H9 (cell line): ENCODE results near the gene SREBF2. TPM values are rescaled to one million over a fixed set of nuclear protein-coding genes. Genes with fewer than 3 reads are reported as not detected.

Experiments
- DNase-seq: peaks from one replicate; pipeline ENCODE4 v3.0.0-alpha.2; 2017
- H2AFZ ChIP-seq: one replicate; pipeline ENCODE4 v1.6.1; 2013; ENCODE audit warnings: mild to moderate bottlenecking, low read length, control low read depth, moderate library complexity
- H2AK5ac ChIP-seq: 2 replicates; pipeline ENCODE4 v1.6.1; 2013; ENCODE audit warnings: low read length, control low read depth, mixed read lengths; ENCODE audit not compliant: insufficient read length
- H2BK120ac ChIP-seq: one replicate; pipeline ENCODE4 v1.6.1; 2013; ENCODE audit warnings: low read depth, mild to moderate bottlenecking, low read length, control low read depth, inconsistent platforms; ENCODE audit not compliant: poor library complexity, severe bottlenecking
- H2BK12ac ChIP-seq: 2 replicates; pipeline ENCODE4 v1.6.1; 2013; ENCODE audit warnings: low read length, control low read depth, mixed read lengths, low read depth; ENCODE audit not compliant: insufficient read length
- H2BK15ac ChIP-seq: 2 replicates; pipeline ENCODE4 v1.6.1; 2013; ENCODE audit warnings: low read depth, low read length, control low read depth
- H2BK20ac ChIP-seq: one replicate; pipeline ENCODE4 v1.6.1; 2013; ENCODE audit warnings: low read depth, mild to moderate bottlenecking, low read length, control low read depth, inconsistent platforms; ENCODE audit not compliant: poor library complexity, severe bottlenecking
- H2BK5ac ChIP-seq: 2 replicates; pipeline ENCODE4 v1.6.1; 2013; ENCODE audit warnings: low read length, control low read depth, mixed read lengths; ENCODE audit not compliant: insufficient read length
- H3K14ac ChIP-seq: 2 replicates; pipeline ENCODE4 v1.6.1; 2013; ENCODE audit warnings: low read length, control low read depth; ENCODE audit not compliant: insufficient read depth
- H3K18ac ChIP-seq: 2 replicates; pipeline ENCODE4 v1.6.1; 2013; ENCODE audit warnings: low read depth, mild to moderate bottlenecking, mixed read lengths, low read length, control low read depth; ENCODE audit not compliant: insufficient read length
- H3K23ac ChIP-seq: 2 replicates; pipeline ENCODE4 v1.6.1; 2013; ENCODE audit warnings: low read length, control low read depth, mixed read lengths, low read depth; ENCODE audit not compliant: insufficient read length
- H3K23me2 ChIP-seq: 2 replicates; pipeline ENCODE4 v1.6.1; 2013; ENCODE audit warnings: low read depth, mild to moderate bottlenecking, mixed read lengths, low read length, control low read depth; ENCODE audit not compliant: insufficient read length, poor library complexity, severe bottlenecking
- H3K27ac ChIP-seq: 2 replicates; pipeline ENCODE4 v1.5.1; 2013; ENCODE audit warnings: low read length, control low read depth, mixed read lengths, low read depth; ENCODE audit not compliant: insufficient read length
- H3K27me3 ChIP-seq: 2 replicates; pipeline ENCODE4 v1.6.1; 2013; ENCODE audit warnings: low read length, control low read depth, inconsistent platforms; ENCODE audit not compliant: insufficient read depth
- H3K4ac ChIP-seq: 2 replicates; pipeline ENCODE4 v1.6.1; 2013; ENCODE audit warnings: low read depth, mild to moderate bottlenecking, control low read depth, inconsistent platforms, low read length, moderate library complexity
- H3K4me1 ChIP-seq: 2 replicates; pipeline ENCODE4 v1.6.1; 2013; ENCODE audit warnings: low read length, control low read depth, inconsistent platforms; ENCODE audit not compliant: insufficient read depth
- H3K4me2 ChIP-seq: 2 replicates; pipeline ENCODE4 v1.6.1; 2013; ENCODE audit warnings: low read length, control low read depth, mixed read lengths; ENCODE audit not compliant: insufficient read length, insufficient read depth
- H3K56ac ChIP-seq: 2 replicates; pipeline ENCODE4 v1.6.1; 2013; ENCODE audit warnings: low read depth, mild to moderate bottlenecking, mixed read lengths, low read length, control low read depth; ENCODE audit not compliant: insufficient read length
- H3K79me1 ChIP-seq: 2 replicates; pipeline ENCODE4 v1.6.1; 2013; ENCODE audit warnings: low read depth, mild to moderate bottlenecking, moderate library complexity, low read length, control low read depth, inconsistent platforms; ENCODE audit not compliant: insufficient read depth, poor library complexity, severe bottlenecking
- H3K79me2 ChIP-seq: 2 replicates; pipeline ENCODE4 v1.6.1; 2013; ENCODE audit warnings: low read length, control low read depth, inconsistent platforms; ENCODE audit not compliant: insufficient read depth
- H3K9ac ChIP-seq: 2 replicates; pipeline ENCODE4 v1.6.1; 2013; ENCODE audit warnings: low read length, control low read depth, mixed read lengths; ENCODE audit not compliant: insufficient read length; ENCODE audit errors: extremely low read depth
- H3K9me3 ChIP-seq: one replicate; pipeline ENCODE4 v1.6.1; 2013; ENCODE audit warnings: low read depth, low read length, inconsistent platforms; ENCODE audit not compliant: control insufficient read depth
- H3T11ph ChIP-seq: one replicate; pipeline ENCODE4 v1.6.1; 2013; ENCODE audit warnings: mild to moderate bottlenecking, low read length, control low read depth, inconsistent platforms
- H4K20me1 ChIP-seq: one replicate; pipeline ENCODE4 v1.6.1; 2013; ENCODE audit not compliant: control insufficient read depth, insufficient read length, insufficient read depth
- H4K5ac ChIP-seq: 2 replicates; pipeline ENCODE4 v1.6.1; 2013; ENCODE audit warnings: low read depth, mild to moderate bottlenecking, mixed read lengths, low read length, control low read depth; ENCODE audit not compliant: insufficient read length
- H4K8ac ChIP-seq: replicated peaks from 2 replicates; pipeline ENCODE4 v1.6.1; 2013; ENCODE audit warnings: low read length, control low read depth, mixed read lengths, low read depth; ENCODE audit not compliant: insufficient read length
- H4K91ac ChIP-seq: 2 replicates; pipeline ENCODE4 v1.6.1; 2013; ENCODE audit warnings: low read depth, mild to moderate bottlenecking, moderate library complexity, mixed read lengths, low read length, control low read depth; ENCODE audit not compliant: insufficient read length
- H3K27ac Mint-ChIP-seq, 3 experiments: 2 replicates in 2 of 3; 3 replicates in 1 of 3; pipeline ENCODE4 v1.8.0; 2020 to 2021; ENCODE audit warnings: mixed read lengths in 3 of 3, mild to moderate bottlenecking in 1 of 3, moderate library complexity in 1 of 3
- H3K27me3 Mint-ChIP-seq: 2 replicates; pipeline ENCODE4 v1.8.0; 2021; ENCODE audit warnings: low read depth, mild to moderate bottlenecking, moderate library complexity, mixed read lengths
- H3K36me3 Mint-ChIP-seq, 3 experiments: 2 replicates in 2 of 3; 3 replicates in 1 of 3; pipeline ENCODE4 v1.8.0; 2020 to 2021; ENCODE audit warnings: low read depth in 3 of 3, mixed read lengths in 3 of 3; ENCODE audit not compliant: insufficient read depth in 1 of 3
- H3K4me1 Mint-ChIP-seq, 2 experiments: 2 replicates each; pipeline ENCODE4 v1.8.0; 2020; ENCODE audit warnings: mixed read lengths in 2 of 2
- H3K4me3 Mint-ChIP-seq, 2 experiments: 2 replicates in 1 of 2; 3 replicates in 1 of 2; pipeline ENCODE4 v1.8.0; 2020 to 2021; ENCODE audit warnings: mild to moderate bottlenecking in 2 of 2, mixed read lengths in 2 of 2, moderate library complexity in 1 of 2
- H3K9me3 Mint-ChIP-seq, 2 experiments: 2 replicates in 1 of 2; 3 replicates in 1 of 2; pipeline ENCODE4 v1.8.0; 2020; ENCODE audit warnings: mild to moderate bottlenecking in 2 of 2, mixed read lengths in 2 of 2, moderate library complexity in 1 of 2
- CTCF ChIP-seq: fragments of 200-600 bp; sonication (generic); conservative IDR thresholded peaks from 3 replicates; pipeline ENCODE4 v1.8.0; 2021; ENCODE audit warnings: antibody characterized with exemption, mild to moderate bottlenecking
- WGBS: extraction: QIAGEN DNeasy Blood & Tissue Kit; methylation state at CpG from one replicate; pipeline ENCODE4 v1.1.7; 2013; ENCODE audit warnings: missing lambda C conversion rate, low lambda C conversion rate, mixed read lengths; ENCODE audit not compliant: insufficient read length; ENCODE audit errors: extremely low coverage; 5-methylcytosine and 5-hydroxymethylcytosine counted together
- total RNA-seq: library from RNA; stranded (reverse); gene quantifications from 2 replicates; pipeline ENCODE4 v1.2.1, GENCODE V29; 2021

The SREBF2 gene
- total RNA-seq, 1 experiment from 2014 or later: 146 TPM

- Histone ChIP-seq H3K14ac (no peak overlapping the region), H3K56ac (no peak overlapping the region), H4K5ac (no peak overlapping the region), H4K20me1 (no peaks in the 10 kb centered on the region), H2AFZ (no peak overlapping the region), H3K79me2 (no peaks in the 10 kb centered on the region), H3K18ac (no peak overlapping the region), H3K27me3 (peaks cover 39% of the 10 kb centered on the region), H2BK120ac (no peak overlapping the region), H3K23me2 (peaks cover 3% of the 10 kb centered on the region), H3K79me1 (no peaks in the 10 kb centered on the region), H3K9me3 (no peaks in the 10 kb centered on the region), H4K8ac (no peak overlapping the region), H3K4me1 (peaks cover 2% of the 10 kb centered on the region; the same call in 1 of the 2 replicates), H2AK5ac (no peak overlapping the region), H3T11ph (no peak overlapping the region), H2BK5ac (no peak overlapping the region), H3K23ac (no peak overlapping the region), H3K4me2 (peak overlapping the region; percentile 15), H2BK12ac (no peak overlapping the region), H4K91ac (no peak overlapping the region), H2BK15ac (no peak overlapping the region), H2BK20ac (no peak overlapping the region), H3K27ac (no peak overlapping the region), H3K4ac (no peak overlapping the region), H3K9ac (no peak overlapping the region)
- Mint-ChIP-seq H3K36me3 (peaks cover 7 to 15% (median 13%) of the 10 kb centered on the region in 3 experiments), H3K9me3 (no peaks in the 10 kb centered on the region; a peak in 2 of 5 replicates), H3K4me1 (peaks cover 9 to 22% of the 10 kb centered on the region in 2 experiments), H3K4me3 (no peak overlapping the region; a peak in 1 of 5 replicates), H3K27ac (no peak overlapping the region), H3K27me3 (peaks cover 60% of the 10 kb centered on the region)
- peak; percentile 78 for DNase-seq
- no CpG with 5 or more reads among the region's 112 CpGs for WGBS
- TF ChIP-seq CTCF: no peak
Measured at GRCh38 chr22:41910050-41911000, 77.4 kb downstream of the SREBF2 start.
